Activated CD8-positive, alpha-beta memory T cell treated with anti-CD3 and anti-CD28 coated beads for 48 hours (primary cell): ENCODE data around the gene DNAH10.

Experiments used
- DNase-seq, 3 experiments: peaks; one replicate each; pipeline ENCODE4 v3.0.0-alpha.2; 2020; ENCODE audit warnings: low read depth in 2 of 3, low spot score in 2 of 3

The DNAH10 gene

GRCh38 chr12:123761841-123762714, at the start of gene DNAH10:
Gene DNAH10 (plus strand): TSS chr12:123762301. CDS start chr12:123762337, 36 bp downstream.
- DNase-seq = peak in 2 of 3 experiments; percentile 33 to 39

GRCh38 chr12:123712780-123713319, 49.3 kb upstream of the DNAH10 start:
- DNase-seq = no peak

DNA sequence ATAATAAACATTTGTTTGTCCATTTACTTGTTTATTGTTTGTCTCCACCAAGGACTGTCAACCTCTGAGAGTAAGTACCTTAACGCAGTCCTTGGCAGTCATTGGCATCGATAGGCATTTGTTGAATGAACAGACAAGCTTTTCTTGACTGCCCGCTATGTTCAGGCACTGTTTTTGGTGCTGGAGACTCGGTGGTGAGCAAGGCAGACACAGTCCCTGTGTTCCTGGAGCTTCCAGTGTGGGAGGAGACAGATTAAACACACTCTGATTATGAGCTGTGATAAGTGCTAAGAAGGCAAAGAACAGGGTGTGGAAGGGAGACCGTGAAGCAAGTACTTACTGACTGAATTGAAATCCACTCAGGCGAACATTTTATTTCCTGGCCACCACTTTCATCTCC, 48.7 kb upstream of the DNAH10 start:
- DNase-seq = no peak

DNA sequence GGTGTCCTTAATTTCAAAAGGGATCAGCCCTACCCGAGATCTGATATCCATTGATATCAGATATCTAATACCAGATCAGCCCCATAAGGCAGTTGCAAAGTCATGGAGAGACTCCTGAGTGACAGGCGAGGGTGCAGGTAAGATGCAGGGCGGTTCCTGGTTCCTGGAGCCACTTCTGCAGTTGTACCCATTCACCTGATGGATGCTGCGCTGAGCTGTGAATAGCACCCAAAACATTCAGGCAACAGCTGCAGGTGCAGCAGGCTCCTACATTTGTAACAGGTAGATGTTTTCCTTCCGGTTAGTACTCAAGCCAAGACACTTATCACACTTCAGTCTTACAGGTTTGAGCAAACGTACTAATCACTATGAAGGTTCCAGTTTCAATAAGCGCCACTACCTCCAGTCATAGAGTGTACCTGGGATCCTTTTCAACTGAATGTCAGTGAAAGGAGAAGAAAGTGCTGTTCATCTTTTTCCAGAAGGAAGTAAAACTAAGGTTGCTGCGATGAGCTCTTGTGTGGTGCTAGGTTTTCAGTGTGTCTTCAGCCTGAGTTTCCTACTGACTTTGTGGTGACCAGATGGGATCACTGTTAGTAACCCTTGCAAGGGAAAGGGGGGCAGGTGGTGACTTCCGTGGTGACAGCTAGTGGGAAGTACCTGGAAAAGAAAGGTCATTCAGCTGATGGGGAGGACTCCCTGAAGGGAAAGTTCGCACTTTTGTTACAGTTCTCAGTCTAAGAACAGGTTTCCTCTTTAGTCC, 48.1 kb upstream of the DNAH10 start:
- peak in 1 of 3 experiments; percentile 36 for DNase-seq

DNA sequence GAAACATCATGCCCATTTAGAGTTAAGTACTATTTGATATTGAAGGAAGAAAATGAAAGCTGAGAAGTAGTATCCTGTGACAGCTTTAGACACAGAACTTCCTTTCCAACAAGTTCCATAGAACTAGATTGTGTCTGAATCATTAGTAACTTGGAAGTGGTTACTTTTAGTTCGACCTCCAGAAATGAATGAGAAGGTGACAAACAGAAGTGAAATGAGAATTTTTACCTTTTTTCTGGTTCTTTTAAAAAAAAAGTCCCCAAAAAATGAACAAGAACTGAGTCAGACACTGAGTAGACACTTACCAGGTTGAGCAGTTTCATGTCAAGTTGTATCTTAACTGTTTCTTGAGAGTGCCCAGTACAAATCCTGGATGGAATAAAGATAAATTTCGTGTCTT, 46.9 kb upstream of the DNAH10 start:
- DNase-seq = no peak

DNA sequence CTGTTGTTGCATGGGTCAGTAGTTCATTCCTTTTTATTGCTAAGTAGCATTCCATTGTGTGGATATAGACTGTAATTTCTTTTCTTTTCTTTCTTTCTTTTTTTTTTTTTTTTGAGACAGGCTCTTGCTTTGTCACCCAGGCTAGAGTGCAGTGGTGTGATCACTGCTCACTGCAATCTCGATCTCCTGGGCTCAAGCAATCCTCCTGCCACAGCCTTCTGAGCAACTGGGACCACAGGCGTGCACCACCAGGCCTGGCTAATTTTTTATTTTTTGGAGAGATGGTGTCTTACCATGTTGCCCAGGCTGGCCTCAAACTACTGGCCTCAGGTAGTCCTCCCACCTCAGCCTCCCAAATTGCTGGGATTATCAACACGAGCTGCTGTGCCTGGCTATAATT, 44.8 kb upstream of the DNAH10 start:
- no peak for DNase-seq

DNA sequence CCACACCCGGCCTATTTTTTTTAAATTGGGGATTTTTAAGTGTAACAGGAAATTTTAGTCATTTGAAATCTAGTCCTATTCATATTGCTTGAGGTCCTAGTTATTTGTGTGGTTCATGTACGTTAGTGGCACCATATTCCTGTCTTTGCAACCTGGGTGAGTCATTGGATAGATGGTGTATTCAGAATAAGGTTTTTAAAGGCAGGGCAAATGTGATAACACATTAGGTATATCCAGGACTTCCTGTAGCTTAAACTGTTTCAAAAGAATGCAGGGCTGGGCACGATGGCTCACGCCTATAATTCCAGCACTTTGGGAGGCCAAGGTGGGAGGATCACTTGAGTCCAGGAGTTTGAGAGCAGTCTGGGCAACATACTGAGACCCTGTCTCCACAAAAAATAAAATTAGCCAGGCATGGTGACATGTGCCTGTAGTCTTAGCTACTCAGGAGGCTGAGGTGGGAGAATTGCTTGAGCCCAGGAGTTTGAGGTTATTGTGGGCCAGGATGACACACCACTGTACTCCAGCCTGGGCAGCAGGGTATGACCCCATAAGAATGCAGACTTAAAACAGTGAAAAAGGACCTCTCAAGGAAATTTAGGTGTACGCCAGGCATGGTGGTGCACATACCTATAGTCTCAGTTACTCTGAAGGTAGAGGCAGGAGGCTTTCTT, 41.8 kb upstream of the DNAH10 start:
- no peak for DNase-seq

DNA sequence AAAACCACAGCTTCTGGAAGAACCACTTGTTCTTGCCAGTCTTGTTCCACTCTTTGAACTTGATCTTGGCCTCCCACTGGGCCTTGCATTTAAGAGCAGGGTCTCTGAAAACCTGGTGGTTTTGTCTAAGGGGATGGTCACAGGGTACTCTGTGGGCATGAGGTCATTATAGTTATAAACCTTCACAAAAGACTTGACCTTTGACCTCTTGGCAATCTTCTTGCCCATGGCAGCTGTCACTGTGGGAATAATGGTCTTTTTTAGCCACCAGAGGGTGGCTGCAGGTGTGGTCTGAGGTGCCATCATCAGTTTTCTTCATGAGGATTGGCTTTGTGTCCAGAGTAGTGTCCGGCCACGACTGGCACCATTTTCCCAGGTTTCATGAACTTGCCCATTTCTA, 40.9 kb upstream of the DNAH10 start:
- DNase-seq = no peak

DNA sequence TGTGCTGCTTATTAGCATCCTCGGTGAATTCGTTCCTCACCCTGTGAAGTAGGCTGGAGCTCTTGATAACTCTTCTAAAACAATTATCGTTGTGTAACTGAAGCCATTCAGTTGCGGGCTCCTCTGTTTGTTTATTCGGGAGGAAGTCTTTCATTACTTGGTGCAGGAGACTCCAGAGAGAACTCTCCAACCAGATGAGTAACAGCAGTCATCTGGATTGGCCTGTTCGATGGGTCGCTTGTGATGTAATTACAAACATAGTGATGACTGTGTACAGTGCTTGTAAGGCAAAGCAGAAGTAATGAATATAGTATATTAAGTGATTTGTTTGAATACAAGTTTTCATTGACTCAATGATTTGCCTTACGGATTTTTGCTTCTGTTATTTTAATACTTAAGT, 39.1 kb upstream of the DNAH10 start:
- no peak for DNase-seq

DNA sequence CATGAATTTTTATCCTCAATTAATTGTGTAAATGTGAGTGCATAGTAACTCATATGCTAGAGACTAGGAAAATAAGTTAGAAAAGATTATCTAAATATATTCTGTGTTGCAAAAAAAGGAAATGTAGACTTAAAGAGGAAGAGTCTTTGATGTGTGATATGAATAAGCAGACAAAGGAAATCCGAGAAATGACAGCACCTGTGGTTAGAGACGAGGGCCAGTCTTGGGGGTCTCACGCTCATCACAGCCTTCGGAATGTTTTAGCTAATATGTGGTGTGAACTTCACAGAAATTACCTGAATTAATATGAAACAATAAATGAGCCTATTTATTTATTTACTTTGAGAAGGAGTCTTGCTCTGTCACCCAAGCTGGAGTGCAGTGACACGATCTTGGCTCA, 38.3 kb upstream of the DNAH10 start:
- no peak for DNase-seq

- no peak for DNase-seq
These were observed 35.9 kb upstream of the DNAH10 start for GRCh38 chr12:123726244-123726643.

GRCh38 chr12:123726962-123727361, 35.1 kb upstream of the DNAH10 start:
- DNase-seq = no peak

GRCh38 chr12:123727878-123728277, 34.2 kb upstream of the DNAH10 start:
- no peak for DNase-seq

DNA sequence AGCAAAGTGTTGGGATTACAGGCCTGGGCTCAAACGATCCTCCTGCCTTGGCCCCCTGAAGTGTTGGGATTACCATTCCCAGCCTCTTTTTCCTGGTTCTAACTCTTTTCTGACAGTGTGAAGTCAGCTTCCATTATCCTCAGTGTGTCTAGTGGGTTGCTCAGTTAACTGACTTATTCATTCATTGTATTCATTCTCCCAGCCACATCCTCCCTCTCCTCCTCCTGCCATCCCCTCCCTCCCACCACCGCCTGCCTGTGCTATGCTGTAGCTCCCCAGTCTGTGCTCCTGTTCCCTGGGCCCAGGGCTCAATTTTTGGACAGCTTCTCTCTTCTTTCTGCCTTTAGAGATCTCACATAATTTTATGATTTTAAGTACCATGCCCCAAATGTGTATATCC, 30.5 kb upstream of the DNAH10 start:
- DNase-seq = no peak

- no peak for DNase-seq
These were observed 29.9 kb upstream of the DNAH10 start for GRCh38 chr12:123732251-123732650.

GRCh38 chr12:123733229-123733628, 28.9 kb upstream of the DNAH10 start:
- DNase-seq = no peak

DNA sequence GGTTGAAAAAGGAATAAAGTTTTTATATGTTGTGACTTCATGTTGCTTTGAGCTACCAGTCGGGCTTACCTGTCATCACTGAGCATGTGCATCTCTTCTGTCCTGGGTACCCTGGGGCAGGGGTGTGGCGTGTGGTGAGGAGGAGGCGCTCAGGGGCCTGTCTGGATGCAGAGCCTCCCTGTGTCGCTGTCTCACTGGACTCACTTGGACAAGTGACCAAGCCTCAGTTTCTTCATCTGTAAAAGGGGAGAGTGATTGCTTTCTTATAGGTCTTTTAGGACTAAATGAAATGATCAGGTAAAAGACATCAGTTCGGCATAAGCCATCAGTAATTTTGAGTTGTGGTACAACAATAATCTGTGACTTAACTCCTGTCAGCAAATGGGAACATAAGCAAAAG, 27.8 kb upstream of the DNAH10 start:
- no peak for DNase-seq

- DNase-seq = no peak
These were observed 20.0 kb upstream of the DNAH10 start for GRCh38 chr12:123741937-123742572.

DNA sequence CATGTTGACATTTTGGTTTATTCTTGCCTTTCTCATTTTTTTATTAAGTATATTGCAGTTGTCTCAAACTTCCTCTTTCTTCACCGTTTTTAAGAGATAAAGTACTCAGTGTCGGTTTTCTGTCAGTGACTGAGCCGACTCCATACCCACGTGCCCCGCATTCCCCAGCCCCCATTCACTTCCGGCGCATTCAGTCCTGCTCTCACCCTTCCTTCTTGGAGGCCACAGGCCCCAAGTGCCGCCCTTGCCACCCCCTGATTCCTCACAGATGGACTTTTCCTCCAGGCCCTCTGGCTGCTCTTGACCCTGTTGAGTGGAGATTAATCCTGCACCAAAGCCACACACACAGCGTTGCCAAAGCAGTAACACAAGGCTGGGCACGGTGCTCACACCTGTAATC, 19.1 kb upstream of the DNAH10 start:
- DNase-seq = no peak

DNA sequence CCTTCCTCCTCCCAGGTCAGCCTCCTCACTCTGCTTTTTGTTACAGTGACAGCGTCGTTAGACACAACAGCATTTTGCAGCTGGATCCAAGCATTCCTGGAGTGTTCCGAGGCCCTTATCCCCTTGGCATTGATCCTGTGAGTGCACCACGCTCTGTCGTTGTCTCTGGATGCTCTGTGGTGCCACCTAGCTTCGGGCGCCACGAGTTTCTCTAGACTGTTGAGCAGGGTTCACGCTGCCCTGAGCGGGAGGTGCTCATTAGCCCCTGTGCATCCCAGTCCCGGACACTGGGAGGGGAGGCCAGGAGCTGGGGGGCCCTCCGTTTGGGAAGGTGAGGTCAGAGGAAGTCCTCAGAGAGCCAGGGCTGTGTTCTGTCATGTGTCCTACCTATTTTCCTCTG, 17.3 kb upstream of the DNAH10 start:
- DNase-seq = no peak

DNA sequence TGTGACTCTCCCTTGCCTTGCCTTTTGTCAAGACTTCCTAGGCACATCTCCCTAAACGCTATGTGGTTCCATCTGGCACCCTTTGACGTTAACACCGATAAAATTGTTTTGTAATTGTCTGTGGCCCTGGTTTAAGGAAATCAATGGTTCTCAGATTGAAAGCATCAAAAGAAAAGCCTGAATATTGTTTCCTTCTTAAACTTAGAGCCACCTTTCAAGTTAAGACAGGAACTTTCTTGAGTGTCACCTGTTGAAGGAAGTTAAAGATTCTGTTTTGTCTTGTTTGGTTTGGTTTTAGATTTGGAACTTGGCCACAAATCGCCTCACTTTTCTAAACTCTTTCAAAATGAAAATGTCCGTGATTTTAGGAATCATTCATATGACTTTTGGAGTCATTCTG, 14.8 kb upstream of the DNAH10 start:
- DNase-seq = no peak
